ENCODE results near the gene TRIM66.

TRIM66 gene, protein sequence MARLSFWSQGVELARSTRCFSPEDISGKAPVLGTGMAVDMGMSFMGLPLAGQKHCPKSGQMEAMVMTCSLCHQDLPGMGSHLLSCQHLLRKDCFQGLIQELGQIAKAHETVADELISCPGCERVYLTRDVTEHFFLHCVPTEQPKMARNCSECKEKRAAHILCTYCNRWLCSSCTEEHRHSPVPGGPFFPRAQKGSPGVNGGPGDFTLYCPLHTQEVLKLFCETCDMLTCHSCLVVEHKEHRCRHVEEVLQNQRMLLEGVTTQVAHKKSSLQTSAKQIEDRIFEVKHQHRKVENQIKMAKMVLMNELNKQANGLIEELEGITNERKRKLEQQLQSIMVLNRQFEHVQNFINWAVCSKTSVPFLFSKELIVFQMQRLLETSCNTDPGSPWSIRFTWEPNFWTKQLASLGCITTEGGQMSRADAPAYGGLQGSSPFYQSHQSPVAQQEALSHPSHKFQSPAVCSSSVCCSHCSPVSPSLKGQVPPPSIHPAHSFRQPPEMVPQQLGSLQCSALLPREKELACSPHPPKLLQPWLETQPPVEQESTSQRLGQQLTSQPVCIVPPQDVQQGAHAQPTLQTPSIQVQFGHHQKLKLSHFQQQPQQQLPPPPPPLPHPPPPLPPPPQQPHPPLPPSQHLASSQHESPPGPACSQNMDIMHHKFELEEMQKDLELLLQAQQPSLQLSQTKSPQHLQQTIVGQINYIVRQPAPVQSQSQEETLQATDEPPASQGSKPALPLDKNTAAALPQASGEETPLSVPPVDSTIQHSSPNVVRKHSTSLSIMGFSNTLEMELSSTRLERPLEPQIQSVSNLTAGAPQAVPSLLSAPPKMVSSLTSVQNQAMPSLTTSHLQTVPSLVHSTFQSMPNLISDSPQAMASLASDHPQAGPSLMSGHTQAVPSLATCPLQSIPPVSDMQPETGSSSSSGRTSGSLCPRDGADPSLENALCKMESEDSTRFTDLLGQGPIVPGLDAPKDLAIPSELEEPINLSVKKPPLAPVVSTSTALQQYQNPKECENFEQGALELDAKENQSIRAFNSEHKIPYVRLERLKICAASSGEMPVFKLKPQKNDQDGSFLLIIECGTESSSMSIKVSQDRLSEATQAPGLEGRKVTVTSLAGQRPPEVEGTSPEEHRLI (N-terminal part only)

DNA sequence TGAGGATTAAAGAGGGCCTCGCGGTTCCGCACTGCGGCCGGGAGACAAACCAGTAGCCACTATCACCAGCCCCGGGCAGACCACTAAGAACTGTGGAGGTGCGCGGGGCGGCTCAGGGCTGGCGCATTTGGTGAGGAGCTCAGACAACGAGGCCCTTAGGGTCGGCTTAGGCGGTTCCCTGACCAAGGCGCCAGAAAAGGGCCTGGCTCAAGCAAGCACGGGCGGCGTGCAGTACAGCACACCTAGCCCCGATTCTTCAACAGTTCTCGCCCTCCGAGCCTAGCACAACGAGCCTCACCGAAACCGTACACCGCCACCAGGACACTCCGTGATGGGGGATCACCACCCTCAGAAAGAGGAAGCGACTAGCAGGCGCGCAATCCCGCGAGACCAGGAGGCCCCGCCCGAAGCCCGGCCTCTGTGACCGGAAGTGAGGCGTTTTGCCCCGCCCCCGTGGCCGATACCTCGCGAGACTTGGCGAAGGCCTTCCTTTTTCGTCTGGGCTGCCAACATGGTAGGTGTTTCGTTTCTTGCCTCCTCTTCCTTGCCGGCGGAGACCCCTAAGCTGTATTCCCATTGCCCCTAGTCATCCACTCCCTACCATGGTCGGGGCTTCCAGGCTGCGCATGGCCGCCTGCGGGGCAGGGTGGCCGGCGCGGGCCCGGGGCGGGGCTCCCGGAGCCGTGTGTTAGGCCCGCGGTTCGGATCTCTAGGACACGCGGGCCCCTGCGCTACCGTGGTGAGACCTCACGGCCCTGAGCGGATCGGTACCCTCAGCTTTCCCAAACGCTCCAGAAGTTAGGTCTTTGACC lies at the start of gene TRIM66, which contains the start of gene RPL27A:
Gene TRIM66, minus strand, starts transcription at position 363 of the 812 bp plus-strand sequence. CDS start 10,391 bp downstream, outside the sequence.
Gene RPL27A, plus strand, starts transcription at position 490 of the 812 bp plus-strand sequence. Its CDS starts 22 bp downstream, at position 512.
- DNase-seq = peak; percentile 94

DNA sequence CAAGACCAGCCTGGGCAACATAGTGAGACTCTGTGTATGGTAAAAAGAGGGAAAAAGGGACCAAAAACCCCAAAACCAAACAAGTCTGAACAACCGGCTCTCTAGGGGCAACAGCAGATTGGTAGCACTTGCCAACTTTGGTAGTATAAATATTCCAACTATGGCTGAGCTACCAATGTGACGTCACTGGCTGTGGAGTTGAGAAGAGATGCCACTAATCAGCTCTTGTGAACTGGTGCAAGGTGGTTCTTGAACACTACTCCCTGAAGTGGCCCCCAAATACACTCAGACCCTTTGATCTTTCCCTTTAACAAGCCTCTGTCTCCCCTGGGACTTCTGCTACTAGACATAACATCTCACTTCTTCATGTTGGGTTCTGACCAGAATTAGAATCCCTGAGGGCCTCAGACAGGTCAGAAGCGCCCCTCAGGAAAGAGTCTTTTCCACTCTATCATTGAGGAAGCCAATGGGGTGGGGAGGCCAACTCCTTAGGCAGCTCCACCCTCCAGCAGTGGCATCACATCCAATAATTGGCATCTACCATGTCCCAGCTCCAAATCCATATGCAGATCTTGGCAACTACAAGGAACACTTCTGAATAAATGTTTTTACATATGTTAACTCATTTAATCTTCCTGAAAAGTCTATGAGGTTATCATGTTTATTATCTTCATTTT lies 49.3 kb upstream of the TRIM66 start:
- no peak for DNase-seq

DNA sequence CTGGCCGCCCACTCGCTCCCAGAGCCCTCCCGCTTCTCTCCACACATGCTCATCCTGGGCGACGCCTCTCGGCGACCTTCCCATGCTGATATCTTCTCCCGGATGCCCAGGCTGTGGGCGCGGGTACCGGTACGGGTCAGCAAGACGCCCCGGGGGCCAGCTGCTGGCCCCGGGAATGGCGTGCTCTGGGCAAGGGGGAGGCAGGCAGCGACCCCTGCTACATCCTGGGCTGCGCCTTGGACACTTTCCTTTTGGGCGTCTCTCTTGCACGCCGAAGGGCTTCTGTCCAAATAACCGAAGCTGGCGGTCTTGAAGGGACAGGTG lies 48.2 kb upstream of the TRIM66 start:
- no peak for DNase-seq

DNA sequence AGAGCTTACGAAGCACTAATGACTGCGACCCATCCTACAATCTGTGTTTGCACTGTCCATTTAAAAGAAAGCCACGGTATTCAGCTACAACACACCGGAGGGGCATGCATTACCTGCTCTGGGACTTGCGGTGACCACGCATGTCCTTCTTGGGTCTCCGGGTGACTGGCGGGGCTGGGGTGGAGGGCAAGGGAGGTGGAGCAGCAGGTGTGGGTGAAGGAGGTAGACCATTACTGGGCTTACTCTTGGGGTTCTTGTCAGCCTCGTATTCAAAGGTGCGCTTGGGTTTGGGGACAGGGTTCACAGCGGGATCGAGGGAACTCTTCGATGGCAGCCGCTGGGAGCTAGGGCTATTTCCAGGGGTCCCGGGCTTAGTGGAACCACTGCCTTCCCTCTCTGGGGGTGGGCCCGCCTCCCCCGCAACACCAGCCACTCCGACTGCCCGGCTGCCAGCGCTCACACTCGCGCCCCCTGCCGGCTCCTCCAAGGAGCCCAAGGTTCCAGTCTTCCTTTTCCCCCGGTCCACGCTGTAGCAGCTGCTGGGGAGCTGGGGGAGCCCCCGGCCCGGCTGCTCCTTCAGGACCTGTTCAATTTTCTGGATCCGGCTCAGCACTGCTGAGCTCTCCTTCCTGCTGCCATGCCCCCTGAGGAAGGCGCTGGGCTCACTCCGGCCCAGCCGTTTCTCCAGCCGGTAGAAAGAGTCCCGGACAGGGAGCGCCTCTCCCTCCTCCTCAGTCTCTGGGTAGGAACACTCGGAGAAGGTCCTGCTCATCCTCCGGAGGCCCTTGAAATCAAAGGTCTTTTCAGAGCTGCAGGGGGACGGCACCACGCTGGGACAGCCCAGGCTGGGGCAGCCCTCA lies 47.6 kb upstream of the TRIM66 start:
- DNase-seq = no peak

DNA sequence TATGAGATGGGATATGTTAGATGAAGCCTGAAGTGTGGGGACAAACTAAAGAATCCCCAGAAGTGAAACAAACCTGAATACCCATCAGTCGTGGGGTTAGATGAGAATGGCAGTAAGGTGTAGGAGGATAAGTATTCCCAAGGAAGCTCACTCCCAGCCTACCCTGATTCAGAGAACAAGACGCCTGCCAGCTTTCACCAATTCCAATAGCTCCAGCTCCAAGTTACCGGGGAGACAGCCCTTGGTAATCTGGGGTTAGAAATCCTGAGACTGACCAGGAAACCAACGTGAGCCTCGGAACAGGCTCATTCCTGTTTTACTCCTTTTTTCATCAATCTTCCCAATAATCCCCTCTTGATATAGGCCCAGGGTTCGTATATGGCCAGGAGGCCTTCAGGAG lies 46.6 kb upstream of the TRIM66 start:
- DNase-seq = no peak

DNA sequence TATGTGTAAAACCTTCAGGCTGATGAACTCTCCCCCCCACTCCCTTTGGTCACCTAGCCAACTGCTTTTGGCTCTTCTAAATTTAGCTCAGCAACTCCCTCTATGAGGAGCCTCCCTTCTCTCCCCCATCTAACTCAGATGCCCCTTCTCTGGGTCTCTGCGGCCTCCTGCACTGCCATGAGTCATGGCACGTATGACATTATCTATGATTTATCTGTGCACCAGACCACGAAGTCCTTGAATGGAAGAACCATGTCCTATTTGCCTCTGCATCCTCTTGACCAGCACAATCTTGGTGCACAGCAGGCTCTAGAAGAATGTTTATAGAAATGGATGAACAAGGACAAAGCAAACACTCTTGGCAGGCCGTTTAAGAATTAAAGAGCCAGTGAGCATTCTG lies 46.1 kb upstream of the TRIM66 start:
- no peak for DNase-seq

DNA sequence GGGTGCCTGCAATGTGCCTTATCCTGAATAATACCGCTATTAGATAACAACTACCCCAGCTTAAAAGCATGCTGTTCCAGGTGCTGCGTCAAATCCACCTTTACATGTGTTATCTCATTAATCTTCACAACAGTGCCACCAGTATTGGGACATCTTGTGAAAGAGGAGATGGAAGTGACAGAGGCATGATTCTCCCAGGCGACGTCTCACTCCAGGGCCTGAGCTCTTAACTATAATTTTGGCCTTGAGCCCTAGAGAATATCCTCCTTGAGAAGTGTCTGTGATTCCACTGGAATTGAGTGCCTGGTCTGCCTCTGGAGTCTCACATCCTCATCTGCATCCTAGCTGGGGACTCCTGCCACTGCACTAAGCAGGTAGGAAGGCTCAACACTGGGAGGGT lies 43.9 kb upstream of the TRIM66 start:
- DNase-seq = no peak

DNA sequence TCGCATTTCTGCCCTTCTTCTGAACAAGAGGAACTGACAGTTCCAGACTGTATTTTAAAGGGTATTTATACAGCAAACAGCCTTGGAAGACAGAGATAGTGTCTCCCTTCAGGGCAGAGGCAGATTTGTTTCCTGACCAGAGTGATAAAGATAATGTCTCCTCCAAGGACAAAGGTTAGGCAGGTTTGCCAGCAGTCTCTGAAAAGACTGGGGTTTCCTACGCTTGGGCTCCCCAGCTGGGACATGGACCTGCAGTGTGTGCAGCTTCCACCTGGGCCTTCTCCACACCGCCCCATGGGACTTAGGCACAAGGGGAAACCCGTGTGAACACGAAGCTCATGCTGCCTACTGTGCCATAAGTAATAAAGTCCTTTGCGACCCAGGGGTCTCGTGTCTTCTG lies 42.2 kb upstream of the TRIM66 start:
- no peak for DNase-seq

DNA sequence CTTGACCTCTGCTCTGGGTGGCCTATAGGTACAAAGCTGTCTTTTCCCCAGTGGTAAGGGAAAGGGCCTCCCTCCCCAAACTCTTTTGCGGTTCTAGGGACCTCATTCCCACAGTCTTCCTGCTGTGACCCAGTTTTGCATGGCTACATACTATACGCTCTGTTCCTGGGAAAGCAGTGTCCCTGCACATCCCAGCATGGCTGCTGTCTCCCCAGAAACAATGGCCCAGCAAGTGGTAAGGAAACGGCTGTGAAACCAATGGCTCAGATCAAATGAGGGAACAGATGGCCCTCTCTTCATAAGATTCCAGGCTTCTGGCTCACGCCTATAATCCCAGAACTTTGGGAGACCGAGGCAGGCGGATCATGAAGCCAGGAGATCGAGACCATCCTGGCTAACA lies 41.2 kb upstream of the TRIM66 start:
- DNase-seq = no peak

DNA sequence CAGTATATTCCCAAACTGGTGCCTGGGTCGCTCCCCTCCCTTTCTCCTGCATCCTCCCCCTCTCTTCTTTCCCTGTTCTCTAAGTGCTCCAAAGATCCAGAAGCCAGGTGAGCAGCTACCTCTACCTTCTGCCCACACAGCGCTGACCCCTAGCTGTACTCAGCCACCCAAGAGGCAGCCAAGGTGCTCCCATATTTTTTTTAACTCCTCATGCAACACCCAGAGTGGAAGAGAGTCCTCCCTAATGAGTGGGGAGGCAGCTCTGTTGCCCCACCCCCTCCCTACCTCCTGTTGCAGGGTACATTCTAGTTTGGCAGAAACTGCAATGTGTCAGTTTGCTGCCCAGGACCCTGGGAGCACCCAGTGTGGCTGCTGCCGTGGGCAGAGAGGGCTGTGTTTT lies 40.3 kb upstream of the TRIM66 start:
- DNase-seq = no peak

DNA sequence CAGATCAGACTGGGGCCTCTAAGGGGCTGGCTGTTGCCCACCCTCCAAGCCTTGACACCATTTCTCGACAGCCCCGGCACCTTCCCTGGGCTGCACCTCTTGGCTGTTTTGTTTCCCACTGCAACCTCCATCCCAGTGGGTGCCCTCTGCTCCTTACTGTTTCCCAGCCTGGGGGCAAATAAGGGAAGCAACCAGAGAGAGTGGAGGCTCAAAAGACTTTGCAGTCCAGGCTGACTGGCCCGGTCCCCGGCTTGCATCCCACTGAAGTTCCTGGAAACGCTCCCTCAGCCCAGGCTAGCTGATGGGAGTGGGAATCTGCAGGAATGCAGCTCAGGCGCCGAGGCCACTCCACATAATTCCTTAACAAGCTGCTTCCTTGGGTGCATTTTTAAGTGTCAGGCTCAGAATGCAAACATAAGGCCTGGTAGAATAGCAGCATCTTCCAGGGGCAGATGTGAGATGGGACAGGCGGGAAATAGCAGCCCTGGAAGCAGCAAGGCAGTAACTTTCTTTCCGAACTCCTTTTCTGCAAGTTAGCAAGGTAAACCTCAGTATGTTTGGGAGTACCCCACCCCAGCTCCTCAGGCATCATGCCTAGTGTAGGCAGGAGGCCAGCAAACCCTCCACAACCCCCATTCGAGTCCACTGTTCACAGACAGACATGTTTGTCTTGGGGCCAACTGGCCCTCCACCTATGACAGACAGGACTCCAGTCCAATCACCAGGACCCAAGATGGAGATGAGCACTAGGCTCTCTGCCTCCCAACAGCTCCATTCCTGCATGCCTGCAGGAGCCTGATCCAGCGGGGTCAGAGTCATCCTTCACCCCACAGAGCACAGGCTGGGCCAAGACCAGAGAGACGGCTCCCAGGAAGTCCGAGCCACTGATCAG lies 39.4 kb upstream of the TRIM66 start:
- no peak for DNase-seq

DNA sequence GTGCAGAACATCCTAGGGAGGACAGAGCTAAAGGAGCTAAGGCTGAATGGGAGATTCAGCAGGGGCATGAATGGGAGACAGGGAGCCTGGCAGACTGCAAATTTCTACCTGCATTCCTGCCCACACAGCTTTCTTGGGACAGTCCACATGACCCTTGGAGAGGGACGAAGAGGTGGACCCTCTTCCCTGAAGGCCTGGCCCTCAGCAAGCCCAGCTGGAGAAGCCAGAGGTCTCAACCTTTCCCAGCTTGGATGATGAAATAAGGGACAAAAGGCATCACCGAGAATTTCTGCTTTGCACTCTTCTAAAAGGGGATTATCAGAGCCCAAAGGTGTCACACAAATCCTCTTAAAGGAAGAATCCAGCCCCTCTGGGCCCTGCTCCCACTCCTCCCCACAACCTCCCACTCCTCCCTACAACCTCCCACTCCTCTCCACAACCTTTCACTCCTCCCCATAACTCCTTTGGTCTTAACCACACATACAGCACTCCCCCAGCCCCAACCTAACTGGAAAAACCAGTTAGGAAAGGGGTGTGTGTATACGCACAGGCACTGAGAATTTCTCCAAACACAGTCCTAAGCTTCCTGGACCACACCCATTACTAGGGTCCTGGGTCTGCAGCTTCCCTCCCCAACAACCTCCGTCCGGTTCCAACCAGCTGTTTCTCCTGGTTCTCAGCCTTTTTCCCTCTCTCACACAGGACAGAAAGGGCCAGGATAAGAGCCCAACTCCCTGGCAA lies 38.6 kb upstream of the TRIM66 start:
- DNase-seq = no peak

DNA sequence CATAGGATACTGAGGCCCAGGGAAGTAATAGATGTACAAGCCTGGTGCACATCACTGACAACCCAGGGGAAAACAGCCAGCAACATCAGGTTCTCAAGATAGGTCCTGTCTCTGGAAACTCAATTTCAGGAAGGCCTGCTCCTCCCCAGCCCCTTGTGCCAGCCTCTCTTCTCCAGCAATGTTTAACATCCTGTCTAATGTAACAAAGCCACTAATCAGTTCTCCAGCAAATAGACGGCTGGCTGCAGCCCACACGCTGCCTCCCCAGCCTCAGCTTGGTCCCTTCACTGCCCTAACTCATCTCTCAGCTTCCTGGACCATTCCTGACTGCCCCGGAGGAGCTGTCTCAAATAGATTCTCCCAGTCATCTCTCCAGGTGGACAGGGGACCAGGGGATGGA lies 37.9 kb upstream of the TRIM66 start:
- DNase-seq = no peak

DNA sequence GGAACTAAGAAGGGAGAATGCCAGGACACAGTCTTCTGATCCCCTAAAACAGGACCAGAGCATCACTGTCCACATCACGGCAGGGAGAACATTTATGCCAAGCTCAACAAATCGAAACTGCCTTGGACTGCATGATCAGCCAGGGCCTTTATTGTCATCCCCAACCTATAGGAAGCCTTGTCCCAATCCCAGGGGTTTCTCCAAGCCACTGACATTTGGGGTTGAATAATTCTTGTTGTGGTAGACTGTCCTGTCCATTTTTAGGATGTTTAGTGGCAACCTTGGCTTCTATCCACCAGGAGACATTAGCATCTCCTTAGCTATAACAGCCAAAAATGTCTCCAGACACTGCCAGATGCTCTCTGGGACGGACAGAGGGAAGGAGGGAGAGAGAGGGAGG lies 37.3 kb upstream of the TRIM66 start:
- DNase-seq = no peak

DNA sequence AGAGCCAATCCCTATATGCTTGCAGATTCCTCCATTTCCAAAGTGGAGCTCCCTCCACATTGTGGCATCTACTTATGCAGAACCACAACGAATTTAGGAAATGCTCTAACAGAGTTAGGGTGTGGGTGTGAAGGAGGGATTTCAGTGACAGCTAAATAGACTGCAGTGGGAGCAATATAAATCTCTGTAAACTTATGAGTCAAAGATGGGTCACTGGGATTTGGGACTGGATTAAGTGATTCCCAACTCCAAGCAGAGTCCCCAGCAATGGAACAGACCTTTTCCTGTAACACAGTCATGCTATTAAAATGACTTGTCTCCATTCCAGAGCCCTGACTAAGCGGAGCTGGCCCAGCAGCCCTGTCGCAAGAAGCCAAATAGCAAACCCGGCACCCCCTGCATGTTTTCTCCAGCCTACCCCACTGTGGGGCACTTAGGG lies 36.8 kb upstream of the TRIM66 start:
- DNase-seq = no peak

DNA sequence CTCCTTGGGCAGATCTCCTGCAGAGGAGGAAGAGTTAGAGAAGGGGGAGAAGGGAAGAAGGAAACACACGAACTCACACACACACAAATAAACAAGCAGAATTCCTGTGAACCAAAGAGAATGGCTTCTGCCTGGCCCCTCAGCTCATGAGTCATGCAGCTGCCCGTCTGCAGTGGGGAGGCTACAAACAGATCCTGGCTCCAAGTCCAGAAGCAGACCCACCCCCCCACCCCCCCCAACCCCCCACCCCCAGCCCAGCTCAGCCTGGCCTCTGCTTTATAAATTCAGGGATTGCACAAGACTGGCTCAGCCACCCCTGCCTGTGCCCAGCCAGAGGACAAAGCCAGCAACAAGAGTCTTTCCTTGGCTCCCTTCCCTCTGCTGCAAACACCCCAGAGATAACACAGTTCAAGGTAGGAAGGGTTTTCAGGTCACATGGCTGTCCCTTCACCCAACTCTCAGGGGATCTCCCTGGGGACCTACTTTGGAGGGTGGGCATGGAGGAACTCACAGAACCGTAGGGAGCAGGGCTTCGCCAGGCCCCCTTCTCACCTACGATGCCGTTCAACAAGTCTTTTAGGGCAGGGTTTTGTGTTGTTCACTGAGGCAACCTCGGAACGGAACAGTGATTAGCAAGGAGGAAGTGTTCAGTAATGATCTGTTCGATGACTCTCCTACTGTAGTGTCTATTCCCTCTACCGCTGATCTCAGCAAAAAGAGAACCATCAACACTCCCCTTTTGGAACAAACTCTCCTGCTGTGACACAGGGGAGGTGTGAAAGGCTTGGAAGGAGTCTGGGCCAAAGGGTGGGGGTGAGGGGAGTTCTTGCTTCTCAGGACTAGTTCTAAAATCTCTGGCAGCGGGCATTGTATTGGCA lies 35.6 kb upstream of the TRIM66 start:
- DNase-seq = peak; percentile 4

DNA sequence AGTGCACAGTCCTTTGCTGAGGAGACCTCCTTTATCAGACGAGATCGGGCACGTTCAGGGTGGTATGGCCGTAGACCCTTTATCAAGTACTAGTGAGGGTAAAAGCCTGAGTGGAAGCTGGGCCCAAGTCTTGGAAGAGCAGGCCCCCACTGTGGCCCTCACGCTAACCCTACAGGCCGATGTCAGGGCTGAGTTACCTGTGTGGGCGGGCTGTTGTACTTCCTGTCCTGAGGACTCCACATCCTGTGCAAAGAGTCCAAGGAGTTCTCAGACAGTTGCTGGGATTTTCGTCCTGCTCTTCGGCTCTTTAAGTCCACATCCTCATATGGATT lies 35.0 kb upstream of the TRIM66 start:
- no peak for DNase-seq

DNA sequence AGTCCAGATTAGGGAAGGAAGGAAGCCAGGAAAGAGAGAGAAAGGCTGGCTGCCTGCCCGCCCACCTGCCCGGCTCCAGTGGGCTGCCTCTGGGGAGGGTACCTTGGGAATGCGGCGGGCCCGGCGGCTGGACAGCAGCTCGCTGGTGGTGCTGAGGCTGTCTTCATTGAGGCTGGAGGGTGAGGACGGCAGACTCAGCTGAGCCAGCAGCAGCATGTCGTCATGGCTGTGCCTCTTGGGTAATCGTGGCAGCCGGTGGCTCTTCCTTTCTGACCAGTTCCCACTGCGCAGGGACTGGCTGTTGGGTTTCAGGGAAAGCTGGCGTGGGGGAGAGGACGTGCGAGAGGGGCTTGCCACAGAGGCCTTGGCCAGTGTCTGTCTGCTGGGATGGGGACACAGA lies 33.0 kb upstream of the TRIM66 start:
- no peak for DNase-seq
